ENCODE measurements around the gene SLC38A6. TPM values are rescaled to one million over a fixed set of nuclear protein-coding genes. Genes with fewer than 3 reads are reported as not detected.

The SLC38A6 gene
- total RNA-seq, 2 experiments from 2014 or later, result 4.9 to 8.1 TPM

Other genes starting within 250 kb of the SLC38A6 start
- gene MNAT1, start 246.5 kb upstream of the SLC38A6 start, total RNA-seq, result 10 to 100 TPM; 57.9 to 60.7 TPM
- gene TRMT5, start 166 bp upstream of the SLC38A6 start, total RNA-seq, result 10 to 100 TPM in 1 of 2 experiments, 1 to 10 TPM in 1; 9.2 to 11.8 TPM